ENCODE data around the gene CAND1.

DNA sequence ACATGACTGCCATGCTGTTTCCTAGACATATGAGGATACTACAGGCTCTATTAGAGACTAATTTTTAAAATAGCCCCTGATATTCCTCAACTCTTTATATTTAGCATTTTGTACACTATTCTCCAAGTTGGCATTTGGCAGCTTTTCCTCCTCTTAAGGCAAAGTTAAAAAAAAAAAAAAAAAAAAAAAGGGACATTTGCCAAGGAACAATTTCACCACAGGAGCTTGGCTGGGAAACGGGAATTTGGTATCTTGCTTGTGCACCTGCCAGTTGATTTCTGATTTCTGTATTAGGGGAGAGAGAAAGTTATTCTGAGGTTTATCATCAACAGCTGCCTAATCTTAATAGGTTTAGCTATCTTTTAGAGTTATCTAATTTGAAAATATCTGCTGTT lies 87.2 kb downstream of the CAND1 start:
- TF ChIP-seq, protein P1, sequence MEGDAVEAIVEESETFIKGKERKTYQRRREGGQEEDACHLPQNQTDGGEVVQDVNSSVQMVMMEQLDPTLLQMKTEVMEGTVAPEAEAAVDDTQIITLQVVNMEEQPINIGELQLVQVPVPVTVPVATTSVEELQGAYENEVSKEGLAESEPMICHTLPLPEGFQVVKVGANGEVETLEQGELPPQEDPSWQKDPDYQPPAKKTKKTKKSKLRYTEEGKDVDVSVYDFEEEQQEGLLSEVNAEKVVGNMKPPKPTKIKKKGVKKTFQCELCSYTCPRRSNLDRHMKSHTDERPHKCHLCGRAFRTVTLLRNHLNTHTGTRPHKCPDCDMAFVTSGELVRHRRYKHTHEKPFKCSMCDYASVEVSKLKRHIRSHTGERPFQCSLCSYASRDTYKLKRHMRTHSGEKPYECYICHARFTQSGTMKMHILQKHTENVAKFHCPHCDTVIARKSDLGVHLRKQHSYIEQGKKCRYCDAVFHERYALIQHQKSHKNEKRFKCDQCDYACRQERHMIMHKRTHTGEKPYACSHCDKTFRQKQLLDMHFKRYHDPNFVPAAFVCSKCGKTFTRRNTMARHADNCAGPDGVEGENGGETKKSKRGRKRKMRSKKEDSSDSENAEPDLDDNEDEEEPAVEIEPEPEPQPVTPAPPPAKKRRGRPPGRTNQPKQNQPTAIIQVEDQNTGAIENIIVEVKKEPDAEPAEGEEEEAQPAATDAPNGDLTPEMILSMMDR (IDR thresholded peaks at IDR 0.05): no peak
- no peak for TF ChIP-seq EZH2 (IDR thresholded peaks at IDR 0.05; ENCODE audit: borderline replicate concordance, insufficient read depth, low read depth, low read length, poor library complexity, severe bottlenecking)
